OCI-LY7 (cell line): ENCODE data around the gene BSDC1. TPM values are rescaled to one million over a fixed set of nuclear protein-coding genes. Genes with fewer than 3 reads are reported as not detected.

Experiments used
- BruUV-seq: library from RNA; stranded (reverse); fragments of 400-500 nt; replicated peaks from 2 replicates; lab custom pipeline; 2021; lab: Mats Ljungman, UMichigan
- CTCF ChIA-PET: fragments of 300-600 bp; sonication (Branson Sonifier 250); formaldehyde crosslinking; loops from one replicate; lab custom pipeline; 2022; ENCODE audit warnings: antibody characterized with exemption; ENCODE audit not compliant: unreplicated experiment; lab: Charles Lee
- POLR2A ChIA-PET: fragments of 300-600 bp; sonication (Branson Sonifier 250); formaldehyde crosslinking; loops from one replicate; lab custom pipeline; 2022; ENCODE audit warnings: antibody characterized with exemption; lab: Charles Lee
- DNase-seq: peaks from one replicate; pipeline ENCODE4 v3.0.0-alpha.2; 2015; ENCODE audit warnings: low spot score
- H2AFZ ChIP-seq: fragments of 200-600 bp; sonication (generic), shearing (Covaris generic); 2 replicates; pipeline ENCODE4 v1.6.1; 2014; ENCODE audit warnings: mild to moderate bottlenecking, antibody characterized with exemption, low read length, moderate library complexity
- H3K27ac ChIP-seq: fragments of 200-600 bp; sonication (generic); 2 replicates; pipeline ENCODE4 v1.5.1; 2014; ENCODE audit warnings: mixed run types, low read depth, mild to moderate bottlenecking, moderate library complexity, low read length, inconsistent platforms; ENCODE audit not compliant: poor library complexity, severe bottlenecking
- H3K36me3 ChIP-seq: fragments of 200-600 bp; sonication (generic); 2 replicates; pipeline ENCODE4 v1.6.1; 2014; ENCODE audit warnings: mild to moderate bottlenecking, antibody characterized with exemption, low read length, moderate library complexity, mixed read lengths; ENCODE audit not compliant: insufficient read depth
- H3K4me1 ChIP-seq: fragments of 200-600 bp; sonication (generic); 2 replicates; pipeline ENCODE4 v1.5.1; 2014; ENCODE audit warnings: mild to moderate bottlenecking, low read length; ENCODE audit not compliant: insufficient read depth, poor library complexity, severe bottlenecking
- H3K4me2 ChIP-seq: fragments of 200-600 bp; sonication (generic); 2 replicates; pipeline ENCODE4 v1.6.1; 2014; ENCODE audit warnings: mild to moderate bottlenecking, low read length
- H3K4me3 ChIP-seq: fragments of 200-600 bp; sonication (generic); 2 replicates; pipeline ENCODE4 v1.5.1; 2014; ENCODE audit warnings: mild to moderate bottlenecking, low read depth, low read length; ENCODE audit not compliant: poor library complexity, severe bottlenecking
- H3K79me2 ChIP-seq: fragments of 200-600 bp; sonication (generic); 2 replicates; pipeline ENCODE4 v1.6.1; 2016; ENCODE audit warnings: low read depth, mild to moderate bottlenecking, low read length, moderate library complexity, mixed read lengths; ENCODE audit not compliant: insufficient read depth
- H3K9me2 ChIP-seq: fragments of 200-600 bp; sonication (generic); 2 replicates; pipeline ENCODE4 v1.6.1; 2016; ENCODE audit warnings: mild to moderate bottlenecking, low read length, mixed read lengths; ENCODE audit not compliant: insufficient read depth
- H3K9me3 ChIP-seq: fragments of 200-600 bp; sonication (generic); 2 replicates; pipeline ENCODE4 v1.6.1; 2014; ENCODE audit warnings: mild to moderate bottlenecking, mixed run types, low read length, mixed read lengths
- H4K20me1 ChIP-seq: fragments of 200-600 bp; sonication (generic); 2 replicates; pipeline ENCODE4 v1.6.1; 2014; ENCODE audit warnings: mild to moderate bottlenecking, antibody characterized with exemption, low read length, moderate library complexity, mixed read lengths; ENCODE audit not compliant: insufficient read depth
- CTCF ChIP-seq: fragments of 200-600 bp; sonication (generic); conservative IDR thresholded peaks from 2 replicates; pipeline ENCODE4 v1.5.1; 2014; ENCODE audit warnings: mild to moderate bottlenecking, antibody characterized with exemption, low read length, moderate library complexity, mixed read lengths
- EZH2phosphoT487 ChIP-seq: fragments of 200-600 bp; sonication (generic); IDR thresholded peaks from 2 replicates; pipeline ENCODE4 v1.6.1; 2018; ENCODE audit warnings: low read depth, borderline replicate concordance, mild to moderate bottlenecking, mixed run types, antibody characterized with exemption, low read length, moderate library complexity, mixed read lengths
- intact Hi-C: fragments of 100-400 bp; cut with micrococcal nuclease; formaldehyde crosslinking; loops from one replicate; pipeline ENCODE4 v1.10.0; 2022; ENCODE audit not compliant: unreplicated experiment
- total RNA-seq, 2 experiments: library from RNA; depleted of rRNA in 1 of 2; stranded (reverse); fragments of >200 nt in 1 of 2; shearing (Covaris generic) in 1 of 2; gene quantifications; 2 replicates each; pipeline ENCODE4 v1.2.3, GENCODE V29; 2014 to 2022

Gene BSDC1
- total RNA-seq, 2 experiments from 2014 or later, result 29.6 to 41.8 TPM

GRCh38 chr1:32335535-32335789 lies 58.8 kb downstream of the BSDC1 start:
- ChIA-PET POLR2A (interaction anchor here (0.5 to 1.6 kb wide), 8 partner anchors 13 to 550 kb away, joined by 3 to 8 read pairs (median 4); no protein-coding TSS in a partner anchor), CTCF (no interaction called here)
- H3K79me2 ChIP-seq, result peaks cover 27% of the 10 kb centered on the region
- intact Hi-C loops, result loop anchor here (1.0 to 5.0 kb wide), 4 partner anchors 43 to 482 kb away; partner anchors contain the start of genes HDAC1, S100PBP and YARS1
- no TSS peak for BruUV-seq
- TF ChIP-seq EZH2phosphoT487 (no peak), CTCF (no peak)
- peaks cover 50% of the 10 kb centered on the region for H3K4me1 ChIP-seq
- no peak overlapping the region for H2AFZ ChIP-seq
- no peaks in the 10 kb centered on the region for H3K9me2 ChIP-seq
- H3K9me3 ChIP-seq, result no peaks in the 10 kb centered on the region
- H3K27ac ChIP-seq, result peak overlapping the region; percentile 64
- H3K36me3 ChIP-seq, result peaks cover 46% of the 10 kb centered on the region
- peak overlapping the region; percentile 99 for H3K4me2 ChIP-seq
- H3K4me3 ChIP-seq, result peak overlapping the region; percentile 85
- H4K20me1 ChIP-seq, result peaks cover 10% of the 10 kb centered on the region
- DNase-seq, result no peak

DNA sequence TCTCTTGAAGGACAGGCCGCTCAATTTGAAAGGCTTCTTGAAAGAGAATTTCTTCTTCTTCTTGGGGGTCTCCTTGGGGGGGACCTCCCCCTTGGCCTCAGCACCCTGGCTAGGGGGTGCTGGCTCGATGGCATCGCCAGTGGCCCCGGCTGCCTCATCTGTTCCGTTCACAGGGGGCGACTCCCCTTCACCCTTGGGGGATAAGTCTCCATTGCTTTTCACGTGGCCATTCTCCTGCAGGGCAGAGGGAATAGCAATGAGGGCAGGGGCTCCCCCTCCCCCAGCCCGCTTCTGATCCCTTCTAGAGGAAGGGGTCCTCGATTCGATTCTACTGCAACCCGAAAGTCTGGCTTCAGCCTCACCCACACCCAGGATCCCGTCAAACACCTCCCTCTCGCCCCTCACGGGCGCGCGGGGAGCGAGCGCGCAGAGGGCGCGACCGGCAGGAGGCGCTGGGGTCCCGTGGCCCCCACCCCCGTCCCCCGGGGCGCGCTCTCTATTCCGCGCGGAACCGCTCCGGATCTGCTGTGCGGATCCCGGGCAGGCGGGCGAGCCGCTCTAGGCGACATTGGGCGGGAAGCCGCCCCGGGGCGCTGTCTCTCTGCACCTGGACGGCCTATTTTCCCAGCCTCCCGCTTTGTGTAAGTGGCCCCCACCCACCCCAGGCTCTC lies 59.2 kb downstream of the BSDC1 start:
- Histone ChIP-seq H2AFZ (no peak overlapping the region), H3K9me3 (no peaks in the 10 kb centered on the region), H3K27ac (peak overlapping the region; percentile 64), H3K79me2 (peaks cover 27% of the 10 kb centered on the region), H3K36me3 (peaks cover 50% of the 10 kb centered on the region), H3K4me2 (peak overlapping the region; percentile 99), H3K9me2 (no peaks in the 10 kb centered on the region), H3K4me3 (peak overlapping the region; percentile 85), H4K20me1 (peaks cover 10% of the 10 kb centered on the region), H3K4me1 (peaks cover 50% of the 10 kb centered on the region)
- DNase-seq, result peak; percentile 80
- no TSS peak for BruUV-seq
- no peak for TF ChIP-seq EZH2phosphoT487
- TF ChIP-seq CTCF, result peak; percentile 80
- CTCF ChIA-PET, result no interaction called here
- intact Hi-C loops, result loop anchor here (1.0 to 5.0 kb wide), 4 partner anchors 43 to 482 kb away; partner anchors contain the start of genes HDAC1, S100PBP and YARS1
- POLR2A ChIA-PET, result interaction anchor here (0.5 to 1.3 kb wide), 5 partner anchors 13 to 550 kb away, joined by 3 to 8 read pairs (median 3); no protein-coding TSS in a partner anchor

DNA sequence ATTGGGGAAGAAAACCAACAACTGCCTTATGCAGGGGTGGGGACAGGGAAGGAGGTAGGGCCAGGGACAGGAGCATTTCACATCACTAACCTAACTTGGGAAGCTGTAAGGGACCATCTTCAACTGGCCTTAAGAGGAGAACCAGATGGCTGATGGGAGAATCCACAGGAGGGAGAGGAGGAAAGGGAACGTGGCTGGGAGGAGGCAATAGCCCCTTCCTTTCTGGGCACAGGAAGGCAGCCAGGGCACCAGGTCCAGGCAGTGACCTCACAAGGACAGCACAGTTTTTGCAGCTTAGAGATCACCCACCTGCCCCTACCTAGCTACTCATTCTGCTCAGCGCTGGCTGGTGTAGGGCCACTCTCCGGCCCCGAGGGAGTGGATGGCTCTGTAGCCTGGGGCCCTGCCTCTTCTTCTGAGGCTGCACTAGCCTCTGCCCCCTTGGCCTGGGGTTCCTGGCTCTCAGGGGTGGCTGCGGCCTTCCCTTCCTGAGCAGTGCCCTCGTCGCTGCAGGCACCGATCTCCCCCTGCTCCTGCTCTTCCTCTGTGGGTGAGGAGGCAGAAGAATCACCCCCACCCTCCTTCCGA lies 59.9 kb downstream of the BSDC1 start:
- TF ChIP-seq CTCF, result no peak
- no peak for TF ChIP-seq EZH2phosphoT487
- no peak overlapping the region for H2AFZ ChIP-seq
- POLR2A ChIA-PET, result interaction anchor here (1.2 to 4.4 kb wide), 3 partner anchors 13 to 86 kb away, joined by 3 to 23 read pairs (median 4); no protein-coding TSS in a partner anchor
- peak; percentile 48 for DNase-seq
- H3K79me2 ChIP-seq, result peaks cover 27% of the 10 kb centered on the region
- H3K36me3 ChIP-seq, result peaks cover 57% of the 10 kb centered on the region
- peak overlapping the region; percentile 85 for H3K4me3 ChIP-seq
- H3K4me1 ChIP-seq, result peaks cover 50% of the 10 kb centered on the region
- intact Hi-C loops, result no loop called here
- CTCF ChIA-PET, result no interaction called here
- H3K27ac ChIP-seq, result peak overlapping the region; percentile 64
- peak overlapping the region; percentile 99 for H3K4me2 ChIP-seq
- BruUV-seq, result no TSS peak
- no peaks in the 10 kb centered on the region for H3K9me2 ChIP-seq
- no peaks in the 10 kb centered on the region for H3K9me3 ChIP-seq
- peaks cover 10% of the 10 kb centered on the region for H4K20me1 ChIP-seq
